GM23338 (cell line): Measurements from ENCODE around the gene KPNA5. TPM values are rescaled to one million over a fixed set of nuclear protein-coding genes. Genes with fewer than 3 reads are reported as not detected.

ENCODE experiments used
- ATAC-seq: fragments of 200-7000 bp; cut with Tn5 transposase; 3 replicates; pipeline ENCODE4 v1.9.1; 2020
- DNase-seq: peaks from one replicate; pipeline ENCODE4 v3.0.0-alpha.2; 2015; ENCODE audit warnings: low spot score
- H2AFZ ChIP-seq: fragments of 200-600 bp; sonication (generic); 2 replicates; pipeline ENCODE4 v1.8.0; 2016; ENCODE audit warnings: antibody characterized with exemption, mild to moderate bottlenecking, moderate library complexity
- H3F3A ChIP-seq: fragments of 200-600 bp; sonication (generic); replicated peaks from 2 replicates; pipeline ENCODE4 v1.8.0; 2017; ENCODE audit warnings: antibody characterized with exemption, mixed run types, low read depth
- H3K27ac ChIP-seq: fragments of 200-600 bp; sonication (generic); 2 replicates; pipeline ENCODE4 v1.6.1; 2016; ENCODE audit warnings: low read depth
- H3K27me3 ChIP-seq: fragments of 200-600 bp; sonication (generic); 2 replicates; pipeline ENCODE4 v1.8.0; 2016; ENCODE audit warnings: mild to moderate bottlenecking, mixed run types, moderate library complexity; ENCODE audit not compliant: insufficient read depth
- H3K36me3 ChIP-seq: fragments of 200-600 bp; sonication (generic); 2 replicates; pipeline ENCODE4 v1.8.0; 2016; ENCODE audit warnings: mild to moderate bottlenecking; ENCODE audit not compliant: insufficient read depth
- H3K4me1 ChIP-seq: fragments of 200-600 bp; sonication (generic); 2 replicates; pipeline ENCODE4 v1.8.0; 2016; ENCODE audit warnings: mild to moderate bottlenecking, moderate library complexity; ENCODE audit not compliant: insufficient read depth
- H3K4me2 ChIP-seq: fragments of 200-600 bp; sonication (generic); 2 replicates; pipeline ENCODE4 v1.7.1; 2017; ENCODE audit warnings: mixed run types
- H3K4me3 ChIP-seq: fragments of 200-600 bp; sonication (generic); 2 replicates; pipeline ENCODE4 v1.6.1; 2016; ENCODE audit warnings: mixed run types
- H3K79me2 ChIP-seq: fragments of 200-600 bp; sonication (generic); replicated peaks from 2 replicates; pipeline ENCODE4 v1.8.0; 2017; ENCODE audit warnings: mild to moderate bottlenecking; ENCODE audit not compliant: insufficient read depth
- H3K9me2 ChIP-seq: fragments of 200-600 bp; sonication (generic); 2 replicates; pipeline ENCODE4 v1.8.0; 2017; ENCODE audit not compliant: insufficient read depth
- H4K20me1 ChIP-seq: fragments of 200-600 bp; sonication (generic); replicated peaks from 2 replicates; pipeline ENCODE4 v1.8.0; 2017; ENCODE audit warnings: mild to moderate bottlenecking; ENCODE audit not compliant: insufficient read depth
- H3K27ac Mint-ChIP-seq: 2 replicates; pipeline ENCODE4 v1.8.0; 2020; ENCODE audit warnings: inconsistent platforms, mild to moderate bottlenecking, moderate library complexity, mixed read lengths
- H3K27me3 Mint-ChIP-seq: 3 replicates; pipeline ENCODE4 v1.8.0; 2022; ENCODE audit warnings: low read depth, mild to moderate bottlenecking, moderate library complexity, mixed read lengths, inconsistent platforms; ENCODE audit not compliant: insufficient read depth, poor library complexity
- H3K36me3 Mint-ChIP-seq: 3 replicates; pipeline ENCODE4 v1.8.0; 2021; ENCODE audit warnings: low read depth, mild to moderate bottlenecking, inconsistent platforms, moderate library complexity, mixed read lengths
- H3K4me1 Mint-ChIP-seq: 3 replicates; pipeline ENCODE4 v1.8.0; 2020; ENCODE audit warnings: mild to moderate bottlenecking, inconsistent platforms, mixed read lengths
- H3K4me3 Mint-ChIP-seq: 3 replicates; pipeline ENCODE4 v1.8.0; 2021; ENCODE audit warnings: moderate library complexity, mild to moderate bottlenecking, inconsistent platforms, mixed read lengths
- H3K9me3 Mint-ChIP-seq: 3 replicates; pipeline ENCODE4 v1.8.0; 2020; ENCODE audit warnings: moderate library complexity, mild to moderate bottlenecking, inconsistent platforms, mixed read lengths
- CREB1 ChIP-seq: fragments of 250-450 bp; sonication (Bioruptor Pico); IDR thresholded peaks from 2 replicates; pipeline ENCODE4 v1.5.0; 2020; ENCODE audit warnings: low read depth, mild to moderate bottlenecking, moderate library complexity
- ETS1 ChIP-seq: IDR thresholded peaks from 2 replicates; pipeline ENCODE4 v1.6.1; 2016; ENCODE audit warnings: antibody characterized with exemption
- EZH2 ChIP-seq: fragments of 200-600 bp; sonication (generic); IDR thresholded peaks from one replicate; pipeline ENCODE4 v1.8.0; 2017; ENCODE audit warnings: antibody characterized with exemption, mild to moderate bottlenecking, low read depth; ENCODE audit not compliant: unreplicated experiment
- EZH2phosphoT487 ChIP-seq: fragments of 200-600 bp; sonication (generic); IDR thresholded peaks from one replicate; pipeline ENCODE4 v1.8.1; 2018; ENCODE audit warnings: antibody characterized with exemption; ENCODE audit not compliant: unreplicated experiment
- JUNB ChIP-seq: IDR thresholded peaks from one replicate; pipeline ENCODE4 v1.6.1; 2016; ENCODE audit warnings: antibody characterized with exemption; ENCODE audit not compliant: unreplicated experiment
- NANOG ChIP-seq: IDR thresholded peaks from 2 replicates; pipeline ENCODE4 v1.6.1; 2016; ENCODE audit warnings: antibody characterized with exemption, borderline replicate concordance
- POLR2AphosphoS5 ChIP-seq: IDR thresholded peaks from 2 replicates; pipeline ENCODE4 v1.6.1; 2016; ENCODE audit warnings: antibody characterized with exemption, low read depth
- REST ChIP-seq: IDR thresholded peaks from one replicate; pipeline ENCODE4 v1.6.1; 2018; ENCODE audit warnings: antibody characterized with exemption; ENCODE audit not compliant: unreplicated experiment
- ZNF331 ChIP-seq: fragments of 250-450 bp; sonication (Bioruptor Pico); IDR thresholded peaks from 2 replicates; pipeline ENCODE4 v1.5.0; 2020; ENCODE audit warnings: low read depth, mild to moderate bottlenecking, moderate library complexity
- polyA plus RNA-seq: library from polyadenylated mRNA; unstranded; fragments of >200 nt; fragmentation: Nextera tagmentation; extraction: Ambion mirVana; gene quantifications from 2 replicates; pipeline ENCODE4 v1.2.1, GENCODE V29; 2016
- total RNA-seq: library from RNA; depleted of rRNA; stranded (reverse); fragments of >200 nt; shearing (Covaris generic); gene quantifications from 2 replicates; pipeline ENCODE4 v1.2.3, GENCODE V29; 2014
- TF ChIP-seq, protein P1 (sequence below): fragments of 250-450 bp; sonication (Bioruptor Pico); IDR thresholded peaks from 2 replicates; pipeline ENCODE4 v1.5.0; 2020; ENCODE audit warnings: mild to moderate bottlenecking, moderate library complexity

Gene KPNA5
- total and polyA plus RNA-seq, 2 experiments from 2014 or later, result 6.9 to 16.3 TPM

- Mint-ChIP-seq H3K4me3 (no peak overlapping the region), H3K27ac (no peak overlapping the region), H3K9me3 (no peaks in the 10 kb centered on the region), H3K27me3 (peaks cover 5% of the 10 kb centered on the region), H3K36me3 (no peaks in the 10 kb centered on the region), H3K4me1 (peaks cover 6% of the 10 kb centered on the region; the same call in 2 of the 3 replicates)
- DNase-seq, result no peak
- H3K9me2 ChIP-seq, result peaks cover 4% of the 10 kb centered on the region; the same call in 1 of the 2 replicates
- H3K27me3 ChIP-seq, result no peaks in the 10 kb centered on the region
- no peak overlapping the region for H3K4me3 ChIP-seq
- peaks cover 12% of the 10 kb centered on the region for H3K79me2 ChIP-seq
- no peak overlapping the region for H3K27ac ChIP-seq
- peaks cover 3% of the 10 kb centered on the region; the same call in 1 of the 2 replicates for H3K4me1 ChIP-seq
- ATAC-seq, result no peak
- no peaks in the 10 kb centered on the region for H4K20me1 ChIP-seq
- no peak overlapping the region for H3K4me2 ChIP-seq
- H3F3A ChIP-seq, result no peaks in the 10 kb centered on the region
- no peaks in the 10 kb centered on the region for H3K36me3 ChIP-seq
- TF ChIP-seq POLR2AphosphoS5 (no peak), EZH2phosphoT487 (no peak), ZNF331 (CRISPR knock-in tag) (no peak), EZH2 (no peak), ETS1 (no peak), CREB1 (no peak), REST (no peak), NANOG (no peak), JUNB (no peak)
- TF ChIP-seq, protein P1, sequence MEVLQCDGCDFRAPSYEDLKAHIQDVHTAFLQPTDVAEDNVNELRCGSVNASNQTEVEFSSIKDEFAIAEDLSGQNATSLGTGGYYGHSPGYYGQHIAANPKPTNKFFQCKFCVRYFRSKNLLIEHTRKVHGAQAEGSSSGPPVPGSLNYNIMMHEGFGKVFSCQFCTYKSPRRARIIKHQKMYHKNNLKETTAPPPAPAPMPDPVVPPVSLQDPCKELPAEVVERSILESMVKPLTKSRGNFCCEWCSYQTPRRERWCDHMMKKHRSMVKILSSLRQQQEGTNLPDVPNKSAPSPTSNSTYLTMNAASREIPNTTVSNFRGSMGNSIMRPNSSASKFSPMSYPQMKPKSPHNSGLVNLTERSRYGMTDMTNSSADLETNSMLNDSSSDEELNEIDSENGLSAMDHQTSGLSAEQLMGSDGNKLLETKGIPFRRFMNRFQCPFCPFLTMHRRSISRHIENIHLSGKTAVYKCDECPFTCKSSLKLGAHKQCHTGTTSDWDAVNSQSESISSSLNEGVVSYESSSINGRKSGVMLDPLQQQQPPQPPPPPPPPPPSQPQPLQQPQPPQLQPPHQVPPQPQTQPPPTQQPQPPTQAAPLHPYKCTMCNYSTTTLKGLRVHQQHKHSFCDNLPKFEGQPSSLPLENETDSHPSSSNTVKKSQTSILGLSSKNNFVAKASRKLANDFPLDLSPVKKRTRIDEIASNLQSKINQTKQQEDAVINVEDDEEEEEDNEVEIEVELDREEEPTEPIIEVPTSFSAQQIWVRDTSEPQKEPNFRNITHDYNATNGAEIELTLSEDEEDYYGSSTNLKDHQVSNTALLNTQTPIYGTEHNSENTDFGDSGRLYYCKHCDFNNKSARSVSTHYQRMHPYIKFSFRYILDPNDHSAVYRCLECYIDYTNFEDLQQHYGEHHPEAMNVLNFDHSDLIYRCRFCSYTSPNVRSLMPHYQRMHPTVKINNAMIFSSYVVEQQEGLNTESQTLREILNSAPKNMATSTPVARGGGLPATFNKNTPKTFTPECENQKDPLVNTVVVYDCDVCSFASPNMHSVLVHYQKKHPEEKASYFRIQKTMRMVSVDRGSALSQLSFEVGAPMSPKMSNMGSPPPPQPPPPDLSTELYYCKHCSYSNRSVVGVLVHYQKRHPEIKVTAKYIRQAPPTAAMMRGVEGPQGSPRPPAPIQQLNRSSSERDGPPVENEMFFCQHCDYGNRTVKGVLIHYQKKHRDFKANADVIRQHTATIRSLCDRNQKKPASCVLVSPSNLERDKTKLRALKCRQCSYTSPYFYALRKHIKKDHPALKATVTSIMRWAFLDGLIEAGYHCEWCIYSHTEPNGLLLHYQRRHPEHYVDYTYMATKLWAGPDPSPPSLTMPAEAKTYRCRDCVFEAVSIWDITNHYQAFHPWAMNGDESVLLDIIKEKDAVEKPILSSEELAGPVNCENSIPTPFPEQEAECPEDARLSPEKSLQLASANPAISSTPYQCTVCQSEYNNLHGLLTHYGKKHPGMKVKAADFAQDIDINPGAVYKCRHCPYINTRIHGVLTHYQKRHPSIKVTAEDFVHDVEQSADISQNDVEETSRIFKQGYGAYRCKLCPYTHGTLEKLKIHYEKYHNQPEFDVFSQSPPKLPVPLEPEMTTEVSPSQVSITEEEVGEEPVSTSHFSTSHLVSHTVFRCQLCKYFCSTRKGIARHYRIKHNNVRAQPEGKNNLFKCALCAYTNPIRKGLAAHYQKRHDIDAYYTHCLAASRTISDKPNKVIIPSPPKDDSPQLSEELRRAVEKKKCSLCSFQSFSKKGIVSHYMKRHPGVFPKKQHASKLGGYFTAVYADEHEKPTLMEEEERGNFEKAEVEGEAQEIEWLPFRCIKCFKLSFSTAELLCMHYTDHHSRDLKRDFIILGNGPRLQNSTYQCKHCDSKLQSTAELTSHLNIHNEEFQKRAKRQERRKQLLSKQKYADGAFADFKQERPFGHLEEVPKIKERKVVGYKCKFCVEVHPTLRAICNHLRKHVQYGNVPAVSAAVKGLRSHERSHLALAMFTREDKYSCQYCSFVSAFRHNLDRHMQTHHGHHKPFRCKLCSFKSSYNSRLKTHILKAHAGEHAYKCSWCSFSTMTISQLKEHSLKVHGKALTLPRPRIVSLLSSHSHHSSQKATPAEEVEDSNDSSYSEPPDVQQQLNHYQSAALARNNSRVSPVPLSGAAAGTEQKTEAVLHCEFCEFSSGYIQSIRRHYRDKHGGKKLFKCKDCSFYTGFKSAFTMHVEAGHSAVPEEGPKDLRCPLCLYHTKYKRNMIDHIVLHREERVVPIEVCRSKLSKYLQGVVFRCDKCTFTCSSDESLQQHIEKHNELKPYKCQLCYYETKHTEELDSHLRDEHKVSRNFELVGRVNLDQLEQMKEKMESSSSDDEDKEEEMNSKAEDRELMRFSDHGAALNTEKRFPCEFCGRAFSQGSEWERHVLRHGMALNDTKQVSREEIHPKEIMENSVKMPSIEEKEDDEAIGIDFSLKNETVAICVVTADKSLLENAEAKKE (CRISPR knock-in tag), result no peak
- H2AFZ ChIP-seq, result no peak overlapping the region
Measured at GRCh38 chr6:116672306-116672705, 8.7 kb upstream of the KPNA5 start.
